Neuron (in vitro differentiated cells): ENCODE data around the gene UST.
"Not testable (repeated sequence)": the region's sequence is repeated elsewhere in the genome, so short reads cannot be mapped to it uniquely, and the experiment has no call there.

Experiments
- H2AFZ ChIP-seq: one replicate; pipeline ENCODE4 v1.6.1; 2013; ENCODE audit warnings: low read depth, mild to moderate bottlenecking, inconsistent platforms, low read length, moderate library complexity
- H3K27me3 ChIP-seq: one replicate; pipeline ENCODE4 v1.6.1; 2013; ENCODE audit warnings: low read length; ENCODE audit not compliant: insufficient read depth
- H3K36me3 ChIP-seq: one replicate; pipeline ENCODE4 v1.6.1; 2013; ENCODE audit warnings: low read length; ENCODE audit not compliant: insufficient read depth
- H3K4me1 ChIP-seq: one replicate; pipeline ENCODE4 v1.6.1; 2013; ENCODE audit warnings: low read length; ENCODE audit not compliant: insufficient read depth
- H3K4me3 ChIP-seq: 2 replicates; pipeline ENCODE4 v1.5.1; 2013; ENCODE audit warnings: mild to moderate bottlenecking, low read length, moderate library complexity
- H3K9me3 ChIP-seq: one replicate; pipeline ENCODE4 v1.6.1; 2013; ENCODE audit warnings: low read length

UST gene

GRCh38 chr6:148934961-148935360 is 188.1 kb downstream of the UST start:
- Histone ChIP-seq H3K36me3 (no peaks in the 10 kb centered on the region), H3K4me3 (no peak overlapping the region), H2AFZ (no peak overlapping the region), H3K9me3 (no peaks in the 10 kb centered on the region), H3K4me1 (no peaks in the 10 kb centered on the region), H3K27me3 (no peaks in the 10 kb centered on the region)

DNA sequence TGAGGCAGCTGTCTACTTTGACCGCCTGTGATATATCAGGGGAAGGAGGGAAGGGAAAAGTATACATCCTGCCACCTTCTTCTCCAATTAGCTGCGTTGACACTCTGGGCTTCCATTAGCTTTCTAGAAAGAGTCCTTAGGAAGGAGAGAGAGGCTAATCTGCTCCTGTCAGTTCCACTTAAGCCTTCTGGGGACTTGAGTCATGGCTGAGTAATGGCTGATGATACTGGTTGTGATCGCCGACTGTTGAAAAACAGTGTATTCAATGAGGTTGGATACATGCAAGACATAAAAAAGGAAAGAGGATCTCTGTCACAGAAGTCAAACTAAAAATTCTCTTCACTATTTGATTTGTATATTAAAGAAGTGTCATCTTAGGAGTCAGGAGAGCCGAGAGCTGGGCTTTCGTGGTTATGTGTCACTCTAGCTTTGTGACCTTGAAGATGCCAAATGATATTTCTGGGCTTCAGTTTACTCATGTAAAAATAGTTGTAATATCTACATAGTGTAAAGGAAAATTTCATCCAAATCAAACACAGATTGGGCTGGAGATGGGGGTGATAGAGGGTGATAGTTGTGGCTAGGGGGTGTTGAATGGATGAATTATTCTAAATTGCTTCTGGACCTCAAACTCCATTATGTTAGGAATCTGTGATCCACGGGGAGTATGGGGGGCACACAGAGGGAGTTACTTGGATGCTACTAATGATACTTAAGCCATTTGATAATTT is 189.0 kb downstream of the UST start:
- no peaks in the 10 kb centered on the region for H3K4me1 ChIP-seq
- H3K27me3 ChIP-seq, result no peaks in the 10 kb centered on the region
- no peak overlapping the region for H2AFZ ChIP-seq
- H3K36me3 ChIP-seq, result no peaks in the 10 kb centered on the region
- no peak overlapping the region for H3K4me3 ChIP-seq
- no peaks in the 10 kb centered on the region for H3K9me3 ChIP-seq

GRCh38 chr6:148943451-148943850 is 196.6 kb downstream of the UST start:
- Histone ChIP-seq H3K4me3 (no peak overlapping the region), H3K4me1 (no peaks in the 10 kb centered on the region), H3K36me3 (no peaks in the 10 kb centered on the region), H2AFZ (no peak overlapping the region), H3K27me3 (no peaks in the 10 kb centered on the region), H3K9me3 (no peaks in the 10 kb centered on the region)

DNA sequence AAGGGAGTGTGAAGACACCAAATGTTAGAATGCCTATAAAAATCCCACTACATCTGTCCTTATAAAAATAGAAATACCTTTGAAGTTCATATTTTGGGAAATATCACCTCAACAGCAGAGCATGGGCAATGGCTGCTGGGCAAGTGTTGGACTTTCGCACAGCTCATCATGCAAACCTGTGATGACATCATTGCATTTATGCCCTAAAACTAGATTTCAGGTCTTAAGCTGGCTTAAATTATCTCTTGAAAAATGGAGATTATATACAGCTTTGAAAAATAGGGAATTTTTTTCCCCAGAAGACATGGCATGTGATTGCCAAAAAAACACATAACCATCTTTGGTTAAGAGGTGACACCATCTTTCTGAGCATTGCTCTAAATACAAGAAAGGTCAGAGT is 197.8 kb downstream of the UST start:
- Histone ChIP-seq H3K9me3 (no peaks in the 10 kb centered on the region), H3K36me3 (no peaks in the 10 kb centered on the region), H3K4me3 (no peak overlapping the region), H3K4me1 (no peaks in the 10 kb centered on the region), H2AFZ (no peak overlapping the region), H3K27me3 (no peaks in the 10 kb centered on the region)

DNA sequence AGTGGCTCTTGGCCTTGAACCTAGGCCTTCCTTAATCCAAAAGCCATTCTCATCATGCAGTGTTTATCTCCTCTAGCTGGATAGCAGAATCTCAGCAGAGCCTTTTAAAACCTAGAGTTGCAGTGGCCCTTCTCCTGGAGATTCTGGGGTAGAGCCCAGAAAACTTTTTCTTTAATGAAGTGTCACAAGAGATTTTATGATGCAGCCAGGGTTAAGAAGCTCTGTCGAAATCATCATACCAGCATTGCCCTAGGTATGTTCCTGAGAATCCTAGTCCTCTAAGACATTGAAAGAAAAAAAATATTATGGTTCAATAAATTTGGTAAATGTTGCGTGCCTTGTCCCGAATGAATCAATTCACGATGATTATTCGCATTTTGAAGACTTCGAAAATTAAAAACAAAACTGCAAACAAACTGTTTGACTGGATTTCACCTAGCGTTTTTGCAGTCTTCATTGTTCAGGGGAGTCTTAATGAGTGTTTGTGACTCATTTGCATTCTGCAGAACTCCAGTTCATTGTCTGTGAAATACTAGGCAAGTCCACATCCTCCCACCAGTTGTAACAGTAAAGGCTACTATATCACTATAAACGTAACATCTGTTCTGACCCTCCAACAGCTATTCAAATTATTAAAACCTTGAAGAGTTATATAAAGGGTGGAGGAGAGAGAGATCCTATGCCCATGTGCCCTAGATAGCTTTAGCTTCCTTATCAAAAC is 198.6 kb downstream of the UST start:
- Histone ChIP-seq H3K27me3 (no peaks in the 10 kb centered on the region), H3K9me3 (no peaks in the 10 kb centered on the region), H2AFZ (no peak overlapping the region), H3K4me3 (no peak overlapping the region), H3K4me1 (no peaks in the 10 kb centered on the region), H3K36me3 (no peaks in the 10 kb centered on the region)

- H3K36me3 ChIP-seq, result no peaks in the 10 kb centered on the region
- no peaks in the 10 kb centered on the region for H3K9me3 ChIP-seq
- H2AFZ ChIP-seq, result no peak overlapping the region
- no peak overlapping the region for H3K4me3 ChIP-seq
- no peaks in the 10 kb centered on the region for H3K4me1 ChIP-seq
- H3K27me3 ChIP-seq, result no peaks in the 10 kb centered on the region
Measured at GRCh38 chr6:148947621-148948444, 201.0 kb downstream of the UST start.

DNA sequence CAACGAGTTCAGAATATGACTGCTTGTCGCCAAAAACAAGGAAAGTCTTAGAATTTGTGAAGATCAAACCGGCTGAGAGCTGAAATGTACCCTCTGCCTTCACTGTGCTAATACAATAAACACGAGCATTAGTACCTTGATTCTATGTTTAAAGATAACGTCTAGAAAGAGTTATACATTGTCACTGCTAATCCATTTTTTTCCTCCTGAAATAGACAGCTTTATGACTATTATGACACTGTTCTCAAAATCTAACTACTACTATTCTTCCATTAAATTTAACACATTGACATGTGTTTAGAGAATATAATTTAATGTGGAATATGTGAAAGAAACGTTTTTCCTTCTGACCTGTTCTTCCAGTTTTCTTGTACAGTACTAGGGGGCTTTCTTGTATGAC is 204.8 kb downstream of the UST start:
- no peaks in the 10 kb centered on the region for H3K4me1 ChIP-seq
- peaks cover 3% of the 10 kb centered on the region for H3K9me3 ChIP-seq
- H3K36me3 ChIP-seq, result no peaks in the 10 kb centered on the region

GRCh38 chr6:148952147-148953035 is 205.6 kb downstream of the UST start:
- Histone ChIP-seq H3K4me3 (no peak overlapping the region), H3K4me1 (no peaks in the 10 kb centered on the region), H3K9me3 (peaks cover 3% of the 10 kb centered on the region), H2AFZ (no peak overlapping the region), H3K36me3 (no peaks in the 10 kb centered on the region), H3K27me3 (no peaks in the 10 kb centered on the region)

More for the DNA sequence above, 204.8 kb downstream of the UST start:
- no peak overlapping the region for H3K4me3 ChIP-seq
- no peaks in the 10 kb centered on the region for H3K27me3 ChIP-seq
- no peak overlapping the region for H2AFZ ChIP-seq

- peaks cover 3% of the 10 kb centered on the region for H3K9me3 ChIP-seq
- no peak overlapping the region for H3K4me3 ChIP-seq
- H3K4me1 ChIP-seq, result no peaks in the 10 kb centered on the region
- H2AFZ ChIP-seq, result no peak overlapping the region
- no peaks in the 10 kb centered on the region for H3K27me3 ChIP-seq
- H3K36me3 ChIP-seq, result no peaks in the 10 kb centered on the region
Measured at GRCh38 chr6:148954461-148954860, 207.6 kb downstream of the UST start.

DNA sequence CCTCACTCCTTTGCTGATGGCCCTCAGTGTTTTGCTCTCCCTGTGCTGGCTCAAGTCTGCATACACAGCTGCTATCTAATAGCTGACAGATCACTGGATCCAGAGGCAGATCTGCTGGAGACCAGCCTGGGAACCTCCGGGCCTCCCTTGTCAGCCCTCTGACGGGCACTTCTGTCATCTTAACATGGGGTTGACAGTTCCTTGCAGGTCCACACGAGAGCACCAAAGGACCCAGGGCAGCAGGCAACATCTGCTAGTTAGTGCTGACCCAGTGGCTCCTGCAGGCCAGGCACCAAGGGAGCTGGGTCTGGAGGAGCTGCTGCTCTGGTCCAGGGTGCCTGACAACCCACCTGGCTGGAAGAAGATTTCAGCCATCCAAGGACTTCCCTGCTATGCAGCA is 208.1 kb downstream of the UST start:
- no peak overlapping the region for H2AFZ ChIP-seq
- no peaks in the 10 kb centered on the region for H3K27me3 ChIP-seq
- H3K9me3 ChIP-seq, result peaks cover 3% of the 10 kb centered on the region
- H3K4me1 ChIP-seq, result no peaks in the 10 kb centered on the region
- H3K4me3 ChIP-seq, result no peak overlapping the region
- no peaks in the 10 kb centered on the region for H3K36me3 ChIP-seq

- peaks cover 3% of the 10 kb centered on the region for H3K9me3 ChIP-seq
- H3K36me3 ChIP-seq, result no peaks in the 10 kb centered on the region
- H3K4me3 ChIP-seq, result no peak overlapping the region
- H3K27me3 ChIP-seq, result no peaks in the 10 kb centered on the region
- no peak overlapping the region for H2AFZ ChIP-seq
- no peaks in the 10 kb centered on the region for H3K4me1 ChIP-seq
Measured at GRCh38 chr6:148955441-148955840, 208.6 kb downstream of the UST start.

DNA sequence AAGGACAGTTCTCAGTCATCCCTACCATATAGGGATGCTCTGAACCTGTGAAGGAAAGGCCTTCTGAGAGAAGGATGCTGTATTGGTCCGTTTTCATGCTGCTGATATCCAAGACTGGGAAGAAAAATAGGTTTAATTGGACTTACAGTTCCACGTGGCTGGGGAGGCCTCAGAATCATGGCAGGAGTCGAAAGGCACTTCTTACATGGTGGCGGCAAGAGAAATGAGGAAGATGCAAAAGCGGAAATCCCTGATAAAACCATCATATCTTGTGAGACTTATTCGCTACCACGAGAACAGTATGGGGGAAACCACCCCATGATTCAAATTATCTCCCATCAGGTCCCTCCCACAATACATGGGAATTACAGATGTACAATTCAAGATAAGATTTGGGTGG is 209.3 kb downstream of the UST start:
- not testable (repeated sequence) for H3K4me3 ChIP-seq, H3K36me3 ChIP-seq, H3K9me3 ChIP-seq, H3K4me1 ChIP-seq, H2AFZ ChIP-seq, H3K27me3 ChIP-seq
